Astrocyte (in vitro differentiated cells and primary cell): ENCODE results near the gene ARHGAP6. TPM values are rescaled to one million over a fixed set of nuclear protein-coding genes. Genes with fewer than 3 reads are reported as not detected.

Experiments used
- DNase-seq: peaks from one replicate; pipeline ENCODE4 v3.0.0-alpha.2; 2010; ENCODE audit warnings: low read depth
- FAIRE-seq: peaks from 2 replicates; lab custom pipeline; 2011; peaks lifted over from hg19 to GRCh38; lab: Jason Lieb, UNC
- H2AFZ ChIP-seq: 2 replicates; pipeline ENCODE4 v1.6.0; 2012; ENCODE audit warnings: low read depth, low read length, inconsistent platforms
- H3K27ac ChIP-seq: 2 replicates; pipeline ENCODE4 v1.5.1; 2011; ENCODE audit warnings: low read depth, low read length, inconsistent platforms
- H3K27me3 ChIP-seq: 2 replicates; pipeline ENCODE4 v1.6.0; 2011; ENCODE audit warnings: low read length, inconsistent platforms; ENCODE audit not compliant: insufficient read depth
- H3K36me3 ChIP-seq: 2 replicates; pipeline ENCODE4 v1.5.1; 2011; ENCODE audit warnings: low read length, inconsistent platforms; ENCODE audit not compliant: insufficient read depth
- H3K4me1 ChIP-seq: 2 replicates; pipeline ENCODE4 v1.5.1; 2011; ENCODE audit warnings: low read length, inconsistent platforms; ENCODE audit not compliant: insufficient read depth
- H3K4me2 ChIP-seq: 2 replicates; pipeline ENCODE4 v1.6.0; 2012; ENCODE audit warnings: low read length, inconsistent platforms
- H3K4me3 ChIP-seq: 2 replicates; pipeline ENCODE4 v1.5.1; 2011; ENCODE audit warnings: low read depth, mild to moderate bottlenecking, low read length, inconsistent platforms; ENCODE audit not compliant: insufficient read depth
- H3K79me2 ChIP-seq: 2 replicates; pipeline ENCODE4 v1.6.0; 2012; ENCODE audit warnings: mild to moderate bottlenecking, low read length, inconsistent platforms; ENCODE audit not compliant: insufficient read depth
- H3K9ac ChIP-seq: 2 replicates; pipeline ENCODE4 v1.6.0; 2012; ENCODE audit warnings: mild to moderate bottlenecking, low read length, inconsistent platforms
- H3K9me3 ChIP-seq: 2 replicates; pipeline ENCODE4 v1.5.1; 2012; ENCODE audit warnings: low read depth, mild to moderate bottlenecking, low read length, inconsistent platforms; ENCODE audit not compliant: insufficient read depth
- H4K20me1 ChIP-seq: 2 replicates; pipeline ENCODE4 v1.6.0; 2012; ENCODE audit warnings: low read length, inconsistent platforms; ENCODE audit not compliant: insufficient read depth
- H3K27ac Mint-ChIP-seq: one replicate; pipeline ENCODE4 v1.8.0; 2021; ENCODE audit warnings: mild to moderate bottlenecking, mixed read lengths; ENCODE audit not compliant: unreplicated experiment
- H3K27me3 Mint-ChIP-seq: one replicate; pipeline ENCODE4 v1.8.0; 2021; ENCODE audit warnings: low read depth, mixed read lengths; ENCODE audit not compliant: unreplicated experiment
- H3K36me3 Mint-ChIP-seq: one replicate; pipeline ENCODE4 v1.8.0; 2021; ENCODE audit warnings: low read depth, mixed read lengths; ENCODE audit not compliant: unreplicated experiment
- H3K4me1 Mint-ChIP-seq: one replicate; pipeline ENCODE4 v1.8.0; 2021; ENCODE audit warnings: low read depth, mixed read lengths; ENCODE audit not compliant: unreplicated experiment
- H3K4me3 Mint-ChIP-seq: one replicate; pipeline ENCODE4 v1.8.0; 2021; ENCODE audit warnings: mild to moderate bottlenecking, moderate library complexity, mixed read lengths; ENCODE audit not compliant: unreplicated experiment
- H3K9me3 Mint-ChIP-seq: one replicate; pipeline ENCODE4 v1.8.0; 2021; ENCODE audit warnings: mild to moderate bottlenecking, mixed read lengths; ENCODE audit not compliant: unreplicated experiment
- EZH2 ChIP-seq: IDR thresholded peaks from 2 replicates; pipeline ENCODE4 v1.6.1; 2012; ENCODE audit warnings: mild to moderate bottlenecking, low read length, inconsistent platforms; ENCODE audit not compliant: insufficient read depth
- total RNA-seq: library from RNA; stranded (reverse); gene quantifications from 2 replicates; pipeline ENCODE4 v1.2.1, GENCODE V29; 2021
- TF ChIP-seq, protein P1 (sequence below): IDR thresholded peaks from 2 replicates; pipeline ENCODE4 v1.5.1; 2011; ENCODE audit warnings: low read depth, mild to moderate bottlenecking, inconsistent platforms, low read length, moderate library complexity; ENCODE audit not compliant: insufficient read depth

The ARHGAP6 gene
- total RNA-seq, 1 donor from 2014 or later = 0.30 TPM

DNA sequence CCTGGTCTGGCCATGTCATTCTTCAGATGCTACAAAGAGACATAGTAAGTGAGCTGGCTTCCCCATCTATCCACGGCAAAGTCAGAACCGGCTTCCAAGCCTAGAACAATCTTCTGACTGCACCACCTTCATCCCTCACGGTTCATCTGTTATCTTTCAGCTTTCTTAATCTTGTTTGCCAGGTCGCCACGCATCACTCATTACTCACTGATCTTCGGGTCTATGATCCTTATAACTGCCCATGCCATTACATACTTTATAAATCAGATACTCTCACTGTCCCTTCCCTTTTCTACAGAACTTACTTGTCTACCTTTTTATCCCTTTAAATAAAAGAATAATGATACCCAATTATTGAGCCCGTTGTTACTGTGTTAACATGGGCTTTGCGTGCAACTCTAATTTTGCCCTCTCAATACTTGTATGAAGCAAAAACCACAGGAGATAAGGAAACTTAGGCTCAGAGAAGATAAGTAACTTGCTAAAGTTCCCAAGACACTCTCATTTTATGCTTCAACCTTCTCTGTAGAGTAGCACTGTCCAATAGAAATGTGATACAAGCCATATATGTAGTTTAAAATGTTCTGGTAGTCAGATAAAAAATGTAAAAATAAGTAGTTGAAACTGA, 200.8 kb downstream of the ARHGAP6 start:
- no peaks in the 10 kb centered on the region for H3K27me3 ChIP-seq
- H3K9me3 ChIP-seq = no peaks in the 10 kb centered on the region
- Mint-ChIP-seq H3K9me3 (no peaks in the 10 kb centered on the region), H3K27ac (no peak overlapping the region), H3K4me1 (peaks cover 9% of the 10 kb centered on the region), H3K4me3 (no peak overlapping the region), H3K27me3 (no peaks in the 10 kb centered on the region), H3K36me3 (no peaks in the 10 kb centered on the region)
- no peak overlapping the region for H3K27ac ChIP-seq
- FAIRE-seq (no peak), DNase-seq (no peak)
- H4K20me1 ChIP-seq = no peaks in the 10 kb centered on the region
- no peak overlapping the region for H3K4me3 ChIP-seq
- H3K4me1 ChIP-seq = peaks cover 15% of the 10 kb centered on the region
- H3K9ac ChIP-seq = no peak overlapping the region
- H3K79me2 ChIP-seq = no peaks in the 10 kb centered on the region
- H3K36me3 ChIP-seq = no peaks in the 10 kb centered on the region
- TF ChIP-seq, protein P1, sequence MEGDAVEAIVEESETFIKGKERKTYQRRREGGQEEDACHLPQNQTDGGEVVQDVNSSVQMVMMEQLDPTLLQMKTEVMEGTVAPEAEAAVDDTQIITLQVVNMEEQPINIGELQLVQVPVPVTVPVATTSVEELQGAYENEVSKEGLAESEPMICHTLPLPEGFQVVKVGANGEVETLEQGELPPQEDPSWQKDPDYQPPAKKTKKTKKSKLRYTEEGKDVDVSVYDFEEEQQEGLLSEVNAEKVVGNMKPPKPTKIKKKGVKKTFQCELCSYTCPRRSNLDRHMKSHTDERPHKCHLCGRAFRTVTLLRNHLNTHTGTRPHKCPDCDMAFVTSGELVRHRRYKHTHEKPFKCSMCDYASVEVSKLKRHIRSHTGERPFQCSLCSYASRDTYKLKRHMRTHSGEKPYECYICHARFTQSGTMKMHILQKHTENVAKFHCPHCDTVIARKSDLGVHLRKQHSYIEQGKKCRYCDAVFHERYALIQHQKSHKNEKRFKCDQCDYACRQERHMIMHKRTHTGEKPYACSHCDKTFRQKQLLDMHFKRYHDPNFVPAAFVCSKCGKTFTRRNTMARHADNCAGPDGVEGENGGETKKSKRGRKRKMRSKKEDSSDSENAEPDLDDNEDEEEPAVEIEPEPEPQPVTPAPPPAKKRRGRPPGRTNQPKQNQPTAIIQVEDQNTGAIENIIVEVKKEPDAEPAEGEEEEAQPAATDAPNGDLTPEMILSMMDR = no peak
- no peak for TF ChIP-seq EZH2
- no peak overlapping the region for H3K4me2 ChIP-seq
- no peak overlapping the region for H2AFZ ChIP-seq

DNA sequence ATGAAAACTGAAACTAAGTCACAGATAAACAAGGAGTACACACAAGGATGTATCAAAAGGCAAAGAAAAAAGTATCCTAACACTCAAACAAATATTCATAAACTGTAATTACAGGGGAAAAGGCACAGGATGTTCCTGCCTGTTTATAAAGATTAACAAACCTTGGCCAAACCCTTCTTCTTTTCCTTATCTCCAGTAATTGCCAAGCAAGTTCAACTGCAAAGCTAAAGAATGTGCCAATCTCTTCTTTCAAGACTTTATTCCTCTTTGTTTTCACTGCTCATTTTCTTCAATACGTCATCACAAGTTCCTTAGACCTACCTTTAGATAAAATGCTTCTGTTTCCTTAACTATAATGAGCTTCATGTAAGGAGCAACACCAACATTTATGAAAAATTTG, 201.3 kb downstream of the ARHGAP6 start:
- no peaks in the 10 kb centered on the region for H3K79me2 ChIP-seq
- no peak overlapping the region for H3K4me3 Mint-ChIP-seq
- H3K27me3 ChIP-seq = no peaks in the 10 kb centered on the region
- no peak for DNase-seq
- H3K4me1 ChIP-seq = peaks cover 9% of the 10 kb centered on the region
- no peak overlapping the region for H3K4me3 ChIP-seq
- FAIRE-seq = peak; percentile 90
- H3K4me1 Mint-ChIP-seq = peaks cover 9% of the 10 kb centered on the region
- H4K20me1 ChIP-seq = no peaks in the 10 kb centered on the region
- no peak overlapping the region for H3K4me2 ChIP-seq
- H3K27me3 Mint-ChIP-seq = no peaks in the 10 kb centered on the region
- H3K9me3 Mint-ChIP-seq = no peaks in the 10 kb centered on the region
- no peak overlapping the region for H2AFZ ChIP-seq
- no peaks in the 10 kb centered on the region for H3K9me3 ChIP-seq
- no peak overlapping the region for H3K27ac ChIP-seq
- H3K36me3 Mint-ChIP-seq = no peaks in the 10 kb centered on the region
- TF ChIP-seq, protein P1 = no peak
- TF ChIP-seq EZH2 = no peak
- no peaks in the 10 kb centered on the region for H3K36me3 ChIP-seq
- H3K9ac ChIP-seq = no peak overlapping the region
- no peak overlapping the region for H3K27ac Mint-ChIP-seq

DNA sequence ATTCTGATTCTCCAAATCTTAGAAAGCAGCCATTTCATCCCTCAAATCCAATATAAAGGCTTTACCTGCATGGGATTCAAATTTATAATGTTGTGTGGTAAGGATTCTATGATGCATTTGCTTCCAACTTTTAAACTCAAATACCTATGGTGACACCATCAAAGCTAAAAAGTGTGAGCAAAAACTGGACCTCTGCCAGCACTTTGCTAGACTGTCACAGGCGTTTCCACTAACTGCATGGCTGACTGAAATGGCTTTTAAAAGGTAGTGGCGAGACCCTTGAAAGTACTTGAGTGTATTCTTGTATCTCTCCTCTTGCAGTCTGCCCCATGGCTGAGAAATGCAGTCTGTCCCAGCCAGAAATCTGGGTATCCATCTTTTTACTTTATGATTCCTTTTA, 203.1 kb downstream of the ARHGAP6 start:
- Mint-ChIP-seq H3K9me3 (no peaks in the 10 kb centered on the region), H3K27ac (no peak overlapping the region), H3K4me1 (peaks cover 9% of the 10 kb centered on the region), H3K36me3 (no peaks in the 10 kb centered on the region), H3K4me3 (no peak overlapping the region), H3K27me3 (no peaks in the 10 kb centered on the region)
- no peak overlapping the region for H2AFZ ChIP-seq
- H3K4me1 ChIP-seq = peaks cover 9% of the 10 kb centered on the region
- no peak overlapping the region for H3K4me2 ChIP-seq
- no peaks in the 10 kb centered on the region for H4K20me1 ChIP-seq
- H3K9me3 ChIP-seq = no peaks in the 10 kb centered on the region
- no peaks in the 10 kb centered on the region for H3K27me3 ChIP-seq
- H3K4me3 ChIP-seq = no peak overlapping the region
- TF ChIP-seq, protein P1 = no peak
- no peak for TF ChIP-seq EZH2
- H3K79me2 ChIP-seq = no peaks in the 10 kb centered on the region
- H3K36me3 ChIP-seq = no peaks in the 10 kb centered on the region
- FAIRE-seq (peak; percentile 64), DNase-seq (no peak)
- no peak overlapping the region for H3K9ac ChIP-seq
- no peak overlapping the region for H3K27ac ChIP-seq
